Smooth muscle cell of bladder (primary cell): ENCODE data around the gene GPR62. TPM values are rescaled to one million over a fixed set of nuclear protein-coding genes. Genes with fewer than 3 reads are reported as not detected.

Experiments used
- total RNA-seq: library from RNA; depleted of rRNA; stranded (reverse); fragments of >200 nt; gene quantifications from 2 replicates; pipeline ENCODE4 v1.2.3, GENCODE V29; 2014

Gene GPR62, protein sequence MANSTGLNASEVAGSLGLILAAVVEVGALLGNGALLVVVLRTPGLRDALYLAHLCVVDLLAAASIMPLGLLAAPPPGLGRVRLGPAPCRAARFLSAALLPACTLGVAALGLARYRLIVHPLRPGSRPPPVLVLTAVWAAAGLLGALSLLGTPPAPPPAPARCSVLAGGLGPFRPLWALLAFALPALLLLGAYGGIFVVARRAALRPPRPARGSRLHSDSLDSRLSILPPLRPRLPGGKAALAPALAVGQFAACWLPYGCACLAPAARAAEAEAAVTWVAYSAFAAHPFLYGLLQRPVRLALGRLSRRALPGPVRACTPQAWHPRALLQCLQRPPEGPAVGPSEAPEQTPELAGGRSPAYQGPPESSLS
- total RNA-seq, result under 0.01 and 0.09 TPM in 2 replicates

DNA sequence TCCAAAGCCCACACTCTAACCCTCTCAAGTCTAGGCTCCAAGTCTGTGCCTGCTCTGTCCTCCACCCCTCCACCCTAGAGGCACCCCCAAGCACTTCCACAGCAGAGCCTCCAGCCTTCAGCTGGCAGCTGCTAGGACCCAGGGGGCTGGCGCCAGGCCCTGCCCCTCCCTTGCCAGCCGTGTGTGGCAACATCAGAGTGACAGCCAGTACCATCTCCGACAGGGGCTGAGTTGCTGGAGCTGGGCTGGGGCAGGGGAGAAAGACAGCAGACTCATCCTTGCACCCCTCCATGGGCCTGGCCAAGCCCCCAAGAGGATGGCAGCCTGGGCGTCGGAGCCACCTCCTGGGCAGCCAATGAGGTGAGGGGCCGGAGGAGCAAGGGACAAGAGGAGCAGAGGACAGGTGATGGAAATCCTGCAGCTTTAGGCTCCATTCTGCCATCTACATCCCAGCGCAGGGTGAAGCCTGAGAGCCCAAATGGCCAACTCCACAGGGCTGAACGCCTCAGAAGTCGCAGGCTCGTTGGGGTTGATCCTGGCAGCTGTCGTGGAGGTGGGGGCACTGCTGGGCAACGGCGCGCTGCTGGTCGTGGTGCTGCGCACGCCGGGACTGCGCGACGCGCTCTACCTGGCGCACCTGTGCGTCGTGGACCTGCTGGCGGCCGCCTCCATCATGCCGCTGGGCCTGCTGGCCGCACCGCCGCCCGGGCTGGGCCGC lies at the start of gene GPR62:
TSS of gene GPR62 (plus strand) at position 207 of the 718 bp plus-strand sequence. CDS start at position 479, 272 bp downstream.

DNA sequence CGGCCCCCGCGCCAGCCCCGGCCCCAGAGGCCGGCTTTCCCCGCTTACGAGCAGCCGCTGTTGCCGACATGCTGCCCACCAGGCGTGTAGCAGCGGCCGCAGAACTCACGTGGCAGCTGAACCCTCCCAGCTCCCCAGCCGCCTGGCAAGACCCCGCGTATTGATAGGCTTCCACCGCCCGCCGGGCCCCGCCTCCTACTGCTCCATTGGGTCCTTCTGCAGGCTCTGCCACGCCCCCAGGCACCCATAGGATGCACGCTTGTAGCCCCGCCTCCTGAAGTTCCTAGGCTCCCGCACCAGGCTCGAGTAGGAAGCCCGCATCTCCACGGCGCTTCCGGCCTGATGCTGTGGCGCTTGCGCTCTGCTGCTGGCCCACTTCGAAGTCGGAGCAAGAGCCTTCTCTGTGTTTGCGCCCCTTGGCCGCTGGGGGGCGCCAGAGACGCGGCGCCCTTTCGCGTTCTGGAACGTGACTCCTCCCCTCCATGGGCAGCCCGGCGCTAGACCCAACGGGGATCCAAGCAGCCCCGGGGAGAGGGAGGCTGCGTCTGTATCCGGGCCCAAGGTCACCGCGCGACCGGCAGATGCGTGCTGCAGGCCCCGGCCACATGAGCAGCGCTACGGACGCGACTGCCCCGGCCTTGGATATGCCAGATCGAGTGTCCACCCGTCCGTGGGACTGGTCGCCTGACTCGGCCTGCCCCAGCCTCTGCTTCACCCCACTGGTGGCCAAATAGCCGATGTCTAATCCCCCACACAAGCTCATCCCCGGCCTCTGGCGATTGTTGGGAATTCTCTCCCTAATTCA lies 13.2 kb upstream of the GPR62 start, which contains the start of the genes PARP3 and RRP9:
TSS of gene PARP3 (plus strand) at position 566 of the 805 bp plus-strand sequence. CDS start 993 bp downstream, outside the sequence.
TSS of gene RRP9 (minus strand) at position 107 of the 805 bp plus-strand sequence. CDS start at position 70, 37 bp downstream.

DNA sequence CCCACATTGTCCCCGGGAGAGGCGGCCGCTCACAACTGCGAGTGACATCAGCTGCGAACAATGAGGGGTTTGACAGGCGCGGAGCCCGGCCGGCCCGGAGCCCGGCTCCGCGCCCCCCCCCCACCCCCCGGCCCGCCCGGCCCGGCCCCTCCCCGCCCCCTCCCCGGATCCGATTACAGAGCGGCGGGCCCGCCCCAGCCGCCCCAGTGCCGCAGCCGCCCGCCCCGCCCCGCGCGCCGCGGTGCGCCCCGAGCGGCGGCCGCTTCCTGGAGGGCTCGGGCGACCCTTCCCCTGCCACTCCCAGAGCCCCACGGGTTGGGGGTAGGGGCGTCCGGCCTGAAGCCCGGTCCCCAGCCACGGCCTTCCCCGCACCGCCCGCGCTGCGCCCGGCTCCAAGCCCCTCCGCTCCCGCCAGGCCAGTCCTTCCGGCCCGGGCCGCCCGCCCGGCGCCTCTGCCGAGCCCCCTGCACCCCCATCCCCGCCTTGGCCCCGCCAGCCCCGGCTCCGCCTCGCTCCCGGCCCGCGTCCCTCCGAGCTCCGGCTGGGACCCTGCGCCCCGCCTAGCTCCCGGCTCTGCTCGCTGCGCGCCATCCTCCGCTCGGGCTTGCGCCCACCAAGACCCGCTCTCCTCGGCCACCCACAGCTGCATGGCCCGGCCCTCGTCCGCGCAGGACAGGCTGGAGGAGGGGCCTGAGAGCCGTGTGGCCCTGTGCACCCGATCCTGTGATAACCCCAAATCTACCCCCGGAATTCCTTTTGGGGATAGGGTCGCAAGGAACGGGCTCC lies 12.4 kb downstream of the GPR62 start, which contains the start of gene PCBP4:
TSS of gene PCBP4 (minus strand) at position 71 of the 786 bp plus-strand sequence. CDS start 6,214 bp downstream, outside the sequence.

DNA sequence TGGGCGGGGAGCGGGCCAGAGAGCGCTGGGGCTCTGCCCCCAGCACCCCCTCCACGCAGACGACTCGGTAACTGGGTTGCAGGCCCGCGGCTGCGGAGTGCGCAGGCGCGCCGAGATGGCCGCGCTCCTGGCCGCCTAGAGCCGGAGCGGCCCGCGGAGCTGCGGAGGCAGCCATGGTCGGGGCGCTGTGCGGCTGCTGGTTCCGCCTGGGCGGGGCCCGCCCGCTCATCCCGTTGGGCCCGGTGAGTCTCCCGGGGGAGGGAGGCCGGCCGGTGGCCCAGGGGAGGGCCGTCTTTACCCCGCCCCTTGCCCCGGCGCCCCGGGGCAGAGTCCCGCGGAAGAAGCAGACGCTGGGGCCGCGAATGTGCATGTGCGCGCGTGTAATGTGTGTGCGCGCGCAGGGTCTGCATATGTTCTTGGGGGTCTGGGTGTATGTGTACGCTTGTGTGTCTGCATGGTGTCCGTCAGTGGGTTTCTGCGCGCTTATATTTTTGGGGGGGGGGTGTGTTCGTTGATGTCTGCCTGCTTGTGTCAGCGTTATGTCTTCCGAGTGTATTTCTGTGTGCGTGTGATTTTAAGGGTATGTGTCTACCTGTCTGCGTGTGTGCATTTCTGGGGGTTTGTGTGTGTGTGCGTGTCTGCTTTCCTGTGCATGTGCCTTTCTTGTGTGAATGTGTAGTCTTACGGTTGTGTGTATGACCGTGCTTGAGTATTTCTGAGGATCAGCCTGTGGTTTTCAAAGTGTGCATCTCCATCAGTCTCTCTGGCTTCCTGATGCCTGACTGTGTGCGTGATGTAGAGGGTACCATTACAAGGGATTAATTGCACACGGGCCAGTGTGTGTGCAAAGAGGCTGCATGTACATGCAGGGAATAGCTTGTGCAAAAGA lies 20.0 kb downstream of the GPR62 start, which contains the start of gene ABHD14A:
TSS of gene ABHD14A (plus strand) at position 102 of the 889 bp plus-strand sequence. CDS start at position 174, 72 bp downstream.

DNA sequence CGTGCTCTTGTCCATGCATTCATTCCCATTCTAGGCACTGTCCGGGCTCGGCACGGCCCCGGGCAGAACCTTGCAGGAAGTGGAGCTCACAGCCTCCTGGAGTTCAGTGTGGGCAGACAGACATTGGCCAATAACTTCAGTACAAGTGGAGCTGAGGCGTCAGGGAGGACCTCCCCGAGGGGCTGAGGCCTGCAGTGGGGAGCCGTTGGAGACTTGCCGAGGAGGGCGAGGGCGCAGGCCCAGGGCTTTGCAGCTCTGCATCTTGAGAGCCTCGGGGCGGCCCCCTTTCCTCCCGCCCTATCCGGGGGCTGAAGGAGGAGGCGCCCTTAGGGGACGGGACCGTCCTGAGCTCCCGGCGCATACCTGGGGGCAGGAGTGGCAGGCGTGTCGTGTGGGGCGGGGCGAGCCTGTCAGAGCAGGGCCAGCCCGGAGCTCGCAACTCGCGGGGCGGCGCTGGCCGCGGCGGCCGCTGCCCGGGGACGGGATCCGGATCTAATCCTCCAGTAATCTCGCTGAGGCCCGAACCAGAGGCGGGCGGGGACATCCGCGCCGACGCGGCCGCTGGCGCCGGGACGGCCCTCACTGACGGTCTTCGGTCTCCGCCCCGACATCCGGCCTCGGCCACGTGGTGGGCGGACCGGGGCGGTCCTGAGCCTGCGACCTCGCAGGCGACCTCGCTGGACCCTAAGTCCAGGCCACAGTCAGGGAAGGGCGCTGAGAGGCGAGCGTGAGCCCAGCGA lies 27.8 kb downstream of the GPR62 start, which contains the start of gene ACY1:
TSS of gene ACY1 (plus strand) at position 698 of the 740 bp plus-strand sequence. CDS start 530 bp downstream, outside the sequence.

DNA sequence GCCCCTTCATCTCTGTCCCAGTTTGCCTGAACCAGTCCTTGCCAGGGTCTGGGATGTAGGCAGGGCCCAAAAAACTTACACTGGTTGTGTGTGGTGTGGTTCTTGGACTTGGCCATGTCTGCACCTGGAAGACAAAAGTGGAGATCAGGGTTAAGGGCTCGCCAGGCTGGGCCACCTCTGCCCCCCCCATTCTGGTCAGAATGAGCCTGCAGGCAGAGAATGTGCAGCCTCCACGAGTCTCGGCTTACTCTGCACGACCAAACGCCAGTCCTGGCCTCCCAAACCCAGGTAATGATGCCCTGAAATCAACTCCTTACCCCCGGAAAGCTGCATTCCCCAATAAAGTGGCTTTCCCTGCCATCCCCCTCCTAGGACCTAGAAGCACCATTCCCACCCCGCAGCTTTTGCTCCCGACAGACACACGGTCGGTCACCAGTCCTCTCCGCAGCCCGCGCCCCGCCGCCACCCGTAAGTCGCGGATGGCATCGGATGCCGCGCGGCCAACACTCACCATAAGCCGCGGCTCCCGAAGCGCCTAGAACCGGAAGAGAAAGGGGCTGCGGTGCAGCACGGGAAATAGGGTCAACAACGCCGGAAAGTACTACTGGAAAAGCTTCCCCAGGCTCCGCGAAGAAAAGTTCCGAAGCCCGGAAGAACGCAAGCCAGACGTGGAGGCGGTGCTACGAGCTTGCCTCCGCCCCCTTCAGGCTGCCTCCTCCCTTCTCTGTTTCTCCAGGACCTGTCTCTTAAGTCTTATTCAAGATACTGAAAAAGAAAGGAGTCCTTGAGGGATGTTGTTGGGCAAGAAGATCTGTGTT lies 40.4 kb downstream of the GPR62 start, which contains the start of gene RPL29:
TSS of gene RPL29 (minus strand) at position 550 of the 818 bp plus-strand sequence. CDS start at position 116, 434 bp downstream.

Other genes starting within 250 kb of the GPR62 start
- gene GRM2, start 248.3 kb upstream of the GPR62 start, total RNA-seq, result under 0.01 TPM in 1 of 2 replicates, not detected in the other
- gene IQCF6, start 176.1 kb upstream of the GPR62 start, total RNA-seq, result not detected in 2 replicates
- gene IQCF2, start 93.8 kb upstream of the GPR62 start, total RNA-seq, result not detected in 2 replicates
- gene IQCF5, start 79.8 kb upstream of the GPR62 start, total RNA-seq, result not detected in 2 replicates
- gene IQCF1, start 52.0 kb upstream of the GPR62 start, total RNA-seq, result not detected in 2 replicates
- 28.4 and 42.2 TPM in 2 replicates for gene RRP9, start 13.5 kb upstream of the GPR62 start, total RNA-seq
- gene PARP3, start 13.0 kb upstream of the GPR62 start, total RNA-seq, result 20.1 and 23.6 TPM in 2 replicates
- gene PCBP4, start 12.1 kb downstream of the GPR62 start, total RNA-seq, result 27.9 and 29.8 TPM in 2 replicates
- gene ABHD14B, start 18.7 kb downstream of the GPR62 start, total RNA-seq, result 17.5 and 20.3 TPM in 2 replicates
- gene ABHD14A, start 19.7 kb downstream of the GPR62 start, total RNA-seq, result 8.7 and 10.2 TPM in 2 replicates
- gene ACY1, start 28.2 kb downstream of the GPR62 start, total RNA-seq, result 28.7 and 37.9 TPM in 2 replicates
- 1,499 and 1,836 TPM in 2 replicates for gene RPL29, start 40.5 kb downstream of the GPR62 start, total RNA-seq
- 4.1 and 5.8 TPM in 2 replicates for gene DUSP7, start 101.2 kb downstream of the GPR62 start, total RNA-seq
- gene POC1A, start 199.0 kb downstream of the GPR62 start, total RNA-seq, result 3.8 and 4.6 TPM in 2 replicates
- gene ALAS1, start 242.8 kb downstream of the GPR62 start, total RNA-seq, result 38.2 and 44.9 TPM in 2 replicates